Mononuclear cell (primary cell): ENCODE results near the gene IFI35. TPM values are rescaled to one million over a fixed set of nuclear protein-coding genes. Genes with fewer than 3 reads are reported as not detected.
A peak's percentile ranks its signal among the peaks of the same experiment; 100 is the strongest.

Source experiments
- H3K27me3 ChIP-seq: 2 replicates; pipeline ENCODE4 v1.6.0; 2011; ENCODE audit warnings: low read length, control low read depth; ENCODE audit not compliant: insufficient read depth
- H3K4me1 ChIP-seq: 2 replicates; pipeline ENCODE4 v1.5.1; 2011; ENCODE audit warnings: mild to moderate bottlenecking, low read length, control low read depth; ENCODE audit not compliant: insufficient read depth
- H3K4me3 ChIP-seq: 2 replicates; pipeline ENCODE4 v1.5.1; 2011; ENCODE audit warnings: mild to moderate bottlenecking, low read length, moderate library complexity
- H3K9me3 ChIP-seq: 2 replicates; pipeline ENCODE4 v1.5.1; 2011; ENCODE audit warnings: low read depth, mild to moderate bottlenecking, control low read depth, low read length
- total RNA-seq: library from RNA; depleted of rRNA; stranded (reverse); fragments of >200 nt; gene quantifications from one replicate; pipeline ENCODE4 v1.2.3, GENCODE V29; 2012

IFI35 gene
- total RNA-seq, 1 donor, result 9.6 TPM

GRCh38 chr17:43014649-43015542, 8.3 kb downstream of the IFI35 start:
- no peaks in the 10 kb centered on the region for H3K9me3 ChIP-seq
- H3K4me1 ChIP-seq, result peaks cover 28% of the 10 kb centered on the region
- no peak overlapping the region for H3K4me3 ChIP-seq
- no peaks in the 10 kb centered on the region for H3K27me3 ChIP-seq

GRCh38 chr17:43015579-43015978, 9.0 kb downstream of the IFI35 start:
- no peaks in the 10 kb centered on the region for H3K9me3 ChIP-seq

GRCh38 chr17:43016216-43016615, 9.6 kb downstream of the IFI35 start:
- Histone ChIP-seq H3K4me3 (no peak overlapping the region), H3K4me1 (peaks cover 42% of the 10 kb centered on the region), H3K9me3 (no peaks in the 10 kb centered on the region), H3K27me3 (no peaks in the 10 kb centered on the region)

More at GRCh38 chr17:43015579-43015978, 9.0 kb downstream of the IFI35 start:
- peaks cover 35% of the 10 kb centered on the region for H3K4me1 ChIP-seq
- no peaks in the 10 kb centered on the region for H3K27me3 ChIP-seq
- no peak overlapping the region for H3K4me3 ChIP-seq

GRCh38 chr17:43018008-43018853, 11.6 kb downstream of the IFI35 start:
- Histone ChIP-seq H3K4me1 (peaks cover 52% of the 10 kb centered on the region), H3K4me3 (no peak overlapping the region), H3K9me3 (no peaks in the 10 kb centered on the region), H3K27me3 (no peaks in the 10 kb centered on the region)

GRCh38 chr17:43018932-43019331, 12.3 kb downstream of the IFI35 start:
- no peak overlapping the region for H3K4me3 ChIP-seq
- no peaks in the 10 kb centered on the region for H3K9me3 ChIP-seq
- peaks cover 57% of the 10 kb centered on the region for H3K4me1 ChIP-seq
- H3K27me3 ChIP-seq, result no peaks in the 10 kb centered on the region

GRCh38 chr17:43019418-43019817, 12.8 kb downstream of the IFI35 start:
- Histone ChIP-seq H3K9me3 (no peaks in the 10 kb centered on the region), H3K4me3 (no peak overlapping the region), H3K4me1 (peaks cover 57% of the 10 kb centered on the region), H3K27me3 (no peaks in the 10 kb centered on the region)

- Histone ChIP-seq H3K9me3 (no peaks in the 10 kb centered on the region), H3K4me3 (no peak overlapping the region), H3K4me1 (peaks cover 59% of the 10 kb centered on the region), H3K27me3 (no peaks in the 10 kb centered on the region)
Observed at GRCh38 chr17:43020030-43020621, 13.5 kb downstream of the IFI35 start.

- H3K9me3 ChIP-seq, result no peaks in the 10 kb centered on the region
- H3K27me3 ChIP-seq, result no peaks in the 10 kb centered on the region
- peak overlapping the region; percentile 71 for H3K4me3 ChIP-seq
- H3K4me1 ChIP-seq, result peaks cover 59% of the 10 kb centered on the region
Observed at GRCh38 chr17:43020789-43021740, 14.5 kb downstream of the IFI35 start.

GRCh38 chr17:43021741-43022512, 15.3 kb downstream of the IFI35 start, which contains the start of gene VAT1:
Gene VAT1, minus strand, starts transcription at chr17:43022385. Its CDS starts 63 bp downstream, at chr17:43022322.
- H3K4me3 ChIP-seq, result peak within 1 kb of the TSS; percentile 71
- H3K27me3 ChIP-seq, result no peaks in the 10 kb centered on the region
- no peaks in the 10 kb centered on the region for H3K9me3 ChIP-seq
- H3K4me1 ChIP-seq, result peaks cover 59% of the 10 kb centered on the region

GRCh38 chr17:43024407-43025289, 18.1 kb downstream of the IFI35 start, which contains the start of gene RND2:
Gene RND2, plus strand, starts transcription at chr17:43025231. Its CDS starts 117 bp downstream, at chr17:43025348.
- no peaks in the 10 kb centered on the region for H3K9me3 ChIP-seq
- no peaks in the 10 kb centered on the region for H3K27me3 ChIP-seq
- peak within 1 kb of the TSS; percentile 44 for H3K4me3 ChIP-seq
- peaks cover 42% of the 10 kb centered on the region for H3K4me1 ChIP-seq

GRCh38 chr17:43025290-43025657, 18.7 kb downstream of the IFI35 start:
- Histone ChIP-seq H3K4me3 (no peak overlapping the region), H3K9me3 (no peaks in the 10 kb centered on the region), H3K27me3 (no peaks in the 10 kb centered on the region), H3K4me1 (peaks cover 39% of the 10 kb centered on the region)

GRCh38 chr17:43025766-43026537, 19.4 kb downstream of the IFI35 start:
- Histone ChIP-seq H3K4me3 (no peak overlapping the region), H3K4me1 (peaks cover 33% of the 10 kb centered on the region), H3K9me3 (no peaks in the 10 kb centered on the region), H3K27me3 (no peaks in the 10 kb centered on the region)
